Chondrocyte (in vitro differentiated cells): Measurements from ENCODE around the gene ADAMTSL1. TPM values are rescaled to one million over a fixed set of nuclear protein-coding genes. Genes with fewer than 3 reads are reported as not detected.

Experiments
- DNase-seq: peaks from one replicate; pipeline ENCODE4 v3.0.0; 2021; ENCODE audit warnings: mixed read lengths, low spot score
- H3K27ac Mint-ChIP-seq: one replicate; pipeline ENCODE4 v1.8.0; 2021; ENCODE audit warnings: mild to moderate bottlenecking, moderate library complexity, mixed read lengths; ENCODE audit not compliant: unreplicated experiment
- H3K27me3 Mint-ChIP-seq: 2 replicates; pipeline ENCODE4 v1.8.0; 2021; ENCODE audit warnings: low read depth, mixed read lengths
- H3K36me3 Mint-ChIP-seq: 2 replicates; pipeline ENCODE4 v1.8.0; 2021; ENCODE audit warnings: low read depth, mixed read lengths
- H3K4me1 Mint-ChIP-seq: 2 replicates; pipeline ENCODE4 v1.8.0; 2021; ENCODE audit warnings: low read depth, mild to moderate bottlenecking, mixed read lengths
- H3K4me3 Mint-ChIP-seq: one replicate; pipeline ENCODE4 v1.8.0; 2021; ENCODE audit warnings: mild to moderate bottlenecking, moderate library complexity, mixed read lengths; ENCODE audit not compliant: unreplicated experiment
- H3K9me3 Mint-ChIP-seq: 2 replicates; pipeline ENCODE4 v1.8.0; 2021; ENCODE audit warnings: low read depth, mixed read lengths
- total RNA-seq: library from RNA; stranded (reverse); gene quantifications from 3 replicates; pipeline ENCODE4 v1.2.1, GENCODE V29; 2021
- TF ChIP-seq, protein P1 (sequence below): fragments of 200-600 bp; sonication (generic); IDR thresholded peaks from 2 replicates; pipeline ENCODE4 v1.5.0; 2021; ENCODE audit warnings: antibody characterized with exemption, mild to moderate bottlenecking, moderate library complexity

Gene ADAMTSL1
- total RNA-seq, 1 donor from 2014 or later = 1.0 TPM

DNA sequence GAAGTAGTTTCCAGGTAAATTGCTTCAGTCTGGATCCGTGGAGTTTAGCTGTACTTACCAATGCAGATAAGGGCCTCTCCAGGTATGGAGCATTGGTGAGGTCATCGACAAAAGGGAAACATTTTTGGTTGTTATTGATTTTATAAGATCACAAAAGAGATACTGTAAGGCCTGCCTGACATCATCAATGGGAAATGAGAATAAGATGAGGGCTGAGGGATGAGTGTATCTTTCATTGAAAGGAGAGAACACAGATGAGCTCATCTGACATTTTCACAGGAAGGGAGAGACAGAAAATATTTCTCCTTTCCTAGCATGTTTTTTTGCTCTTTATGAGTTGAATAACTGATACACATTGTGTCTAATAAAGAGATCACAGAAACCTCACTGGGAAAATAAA is 325.5 kb downstream of the ADAMTSL1 start:
- H3K4me1 Mint-ChIP-seq = peaks cover 11% of the 10 kb centered on the region
- TF ChIP-seq, protein P1, sequence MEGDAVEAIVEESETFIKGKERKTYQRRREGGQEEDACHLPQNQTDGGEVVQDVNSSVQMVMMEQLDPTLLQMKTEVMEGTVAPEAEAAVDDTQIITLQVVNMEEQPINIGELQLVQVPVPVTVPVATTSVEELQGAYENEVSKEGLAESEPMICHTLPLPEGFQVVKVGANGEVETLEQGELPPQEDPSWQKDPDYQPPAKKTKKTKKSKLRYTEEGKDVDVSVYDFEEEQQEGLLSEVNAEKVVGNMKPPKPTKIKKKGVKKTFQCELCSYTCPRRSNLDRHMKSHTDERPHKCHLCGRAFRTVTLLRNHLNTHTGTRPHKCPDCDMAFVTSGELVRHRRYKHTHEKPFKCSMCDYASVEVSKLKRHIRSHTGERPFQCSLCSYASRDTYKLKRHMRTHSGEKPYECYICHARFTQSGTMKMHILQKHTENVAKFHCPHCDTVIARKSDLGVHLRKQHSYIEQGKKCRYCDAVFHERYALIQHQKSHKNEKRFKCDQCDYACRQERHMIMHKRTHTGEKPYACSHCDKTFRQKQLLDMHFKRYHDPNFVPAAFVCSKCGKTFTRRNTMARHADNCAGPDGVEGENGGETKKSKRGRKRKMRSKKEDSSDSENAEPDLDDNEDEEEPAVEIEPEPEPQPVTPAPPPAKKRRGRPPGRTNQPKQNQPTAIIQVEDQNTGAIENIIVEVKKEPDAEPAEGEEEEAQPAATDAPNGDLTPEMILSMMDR = no peak
- no peak for DNase-seq
- no peaks in the 10 kb centered on the region for H3K36me3 Mint-ChIP-seq
- no peak overlapping the region for H3K4me3 Mint-ChIP-seq
- H3K27me3 Mint-ChIP-seq = no peaks in the 10 kb centered on the region
- H3K27ac Mint-ChIP-seq = no peak overlapping the region
- no peaks in the 10 kb centered on the region for H3K9me3 Mint-ChIP-seq

DNA sequence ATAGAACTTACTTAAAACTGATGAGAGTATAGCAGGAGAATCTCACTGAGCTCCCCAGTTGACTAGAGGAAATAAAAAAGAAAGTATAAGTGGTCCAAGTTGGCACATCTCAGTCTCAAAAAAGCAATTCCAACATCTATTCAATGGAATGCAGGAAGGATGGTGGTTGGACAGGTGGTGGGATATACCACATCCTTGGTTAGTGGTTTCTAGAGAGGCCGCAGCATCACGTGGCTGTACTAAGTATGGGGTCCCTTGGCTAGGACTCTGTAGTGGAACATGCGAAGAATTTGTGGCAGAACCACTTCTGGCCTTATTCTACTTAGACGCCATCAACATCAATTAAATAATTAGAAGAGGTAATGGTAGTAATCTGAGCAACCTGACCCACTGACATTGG is 326.6 kb downstream of the ADAMTSL1 start:
- H3K9me3 Mint-ChIP-seq = no peaks in the 10 kb centered on the region
- DNase-seq = no peak
- no peaks in the 10 kb centered on the region for H3K27me3 Mint-ChIP-seq
- H3K4me3 Mint-ChIP-seq = no peak overlapping the region
- peaks cover 11% of the 10 kb centered on the region for H3K4me1 Mint-ChIP-seq
- H3K36me3 Mint-ChIP-seq = no peaks in the 10 kb centered on the region
- no peak overlapping the region for H3K27ac Mint-ChIP-seq
- TF ChIP-seq, protein P1 = no peak

DNA sequence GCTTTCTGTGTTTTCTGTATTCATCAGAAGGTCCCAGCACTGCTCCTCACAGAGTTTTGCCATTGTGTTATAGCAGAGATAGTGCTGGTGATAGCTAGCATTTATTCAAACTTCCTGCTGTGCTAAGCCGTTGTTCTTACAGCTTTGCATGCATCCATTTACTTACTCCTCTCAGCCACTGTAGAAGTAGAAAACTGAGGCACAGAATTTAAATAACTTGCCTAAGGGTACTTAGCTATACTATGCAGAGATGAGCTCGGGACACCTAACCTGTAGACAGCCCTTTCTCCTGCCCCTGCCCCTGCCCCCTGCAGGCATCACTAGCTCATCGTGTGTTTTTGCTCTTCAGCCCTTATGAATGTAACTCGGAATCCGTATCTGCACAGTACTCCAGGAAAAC is 331.4 kb downstream of the ADAMTSL1 start:
- Mint-ChIP-seq H3K27ac (no peak overlapping the region), H3K36me3 (no peaks in the 10 kb centered on the region), H3K4me3 (no peak overlapping the region), H3K9me3 (no peaks in the 10 kb centered on the region), H3K27me3 (no peaks in the 10 kb centered on the region), H3K4me1 (peaks cover 11% of the 10 kb centered on the region)
- TF ChIP-seq, protein P1 = no peak
- no peak for DNase-seq

DNA sequence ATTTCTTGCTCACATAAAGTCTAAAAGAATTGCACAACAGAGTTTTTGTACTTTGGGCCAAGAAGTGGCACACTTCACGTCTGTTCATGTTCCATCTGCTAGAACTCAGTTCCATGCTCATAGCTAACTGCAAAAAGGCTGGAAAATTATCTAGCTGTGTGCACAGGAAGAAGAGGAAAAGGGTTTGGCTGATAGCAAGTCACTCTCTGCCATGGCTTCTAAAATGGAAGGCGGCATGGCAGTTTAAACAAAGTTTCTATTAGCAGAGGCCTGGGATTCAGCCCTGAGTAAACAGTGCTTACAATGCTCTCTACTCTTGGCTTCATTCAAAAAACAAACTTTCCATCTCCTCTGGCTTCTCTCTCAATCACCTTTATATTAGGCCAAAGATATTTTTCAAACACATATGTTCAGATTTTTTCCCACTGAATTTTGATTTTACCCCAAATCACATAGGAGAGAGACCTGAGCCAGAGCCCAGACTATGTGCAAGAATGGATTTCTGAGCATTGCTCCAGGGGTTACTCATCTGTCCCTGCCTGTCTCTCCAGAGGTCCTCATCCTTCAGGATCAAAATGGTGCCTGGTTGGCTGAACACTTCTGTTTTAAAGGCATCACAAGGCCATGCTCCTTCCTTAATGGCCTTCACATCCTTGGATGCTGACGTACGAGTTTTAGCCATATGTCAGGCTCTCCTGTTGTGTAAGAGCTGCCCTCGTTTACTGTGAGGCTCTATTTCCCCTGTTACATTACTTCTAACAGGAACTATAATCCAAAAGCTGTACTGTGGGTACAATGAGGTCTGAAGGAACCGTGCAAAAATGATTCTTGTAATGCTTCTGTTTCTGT is 332.5 kb downstream of the ADAMTSL1 start:
- no peak overlapping the region for H3K27ac Mint-ChIP-seq
- DNase-seq = no peak

DNA sequence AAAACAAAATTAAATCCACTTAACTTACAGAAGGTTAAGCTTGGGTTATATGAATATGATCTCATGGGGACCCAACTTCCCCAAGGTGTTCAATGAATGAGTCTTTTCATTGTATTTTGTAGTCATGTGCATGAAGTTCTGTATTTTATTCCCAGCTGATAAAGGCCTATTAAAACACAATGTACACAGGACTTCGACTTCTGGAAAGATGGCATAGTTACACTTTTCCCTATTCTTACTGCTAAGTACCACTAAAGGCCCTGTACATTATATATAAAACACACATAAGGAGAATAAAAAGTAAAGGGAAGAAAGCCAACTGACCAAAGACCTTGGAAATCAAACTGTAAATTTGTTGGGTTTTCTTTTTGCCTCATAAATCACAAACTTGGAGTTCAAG is 336.6 kb downstream of the ADAMTSL1 start:
- H3K27me3 Mint-ChIP-seq = no peaks in the 10 kb centered on the region
- DNase-seq = no peak
- TF ChIP-seq, protein P1 = no peak
- H3K9me3 Mint-ChIP-seq = peaks cover 8% of the 10 kb centered on the region
- H3K27ac Mint-ChIP-seq = no peak overlapping the region
- no peak overlapping the region for H3K4me3 Mint-ChIP-seq
- no peaks in the 10 kb centered on the region for H3K36me3 Mint-ChIP-seq
- no peaks in the 10 kb centered on the region for H3K4me1 Mint-ChIP-seq

More for the DNA sequence above, 332.5 kb downstream of the ADAMTSL1 start:
- Mint-ChIP-seq H3K4me1 (peaks cover 11% of the 10 kb centered on the region), H3K9me3 (no peaks in the 10 kb centered on the region), H3K27me3 (no peaks in the 10 kb centered on the region), H3K36me3 (no peaks in the 10 kb centered on the region), H3K4me3 (no peak overlapping the region)
- TF ChIP-seq, protein P1 = no peak
